Nephron progenitor cell (in vitro differentiated cells): Measurements from ENCODE around the gene TM9SF4.
A peak's percentile ranks its signal among the peaks of the same experiment; 100 is the strongest.

Experiments
- DNase-seq: peaks from one replicate; pipeline ENCODE4 v3.0.0; 2021
- H3K27ac Mint-ChIP-seq: 2 replicates; pipeline ENCODE4 v1.8.0; 2021; ENCODE audit warnings: mild to moderate bottlenecking, moderate library complexity, mixed read lengths
- H3K27me3 Mint-ChIP-seq: 2 replicates; pipeline ENCODE4 v1.8.0; 2021; ENCODE audit warnings: mild to moderate bottlenecking, low read depth, mixed read lengths; ENCODE audit not compliant: poor library complexity
- H3K36me3 Mint-ChIP-seq: 2 replicates; pipeline ENCODE4 v1.8.0; 2021; ENCODE audit warnings: low read depth, mixed read lengths
- H3K4me1 Mint-ChIP-seq: 2 replicates; pipeline ENCODE4 v1.8.0; 2021; ENCODE audit warnings: mixed read lengths
- H3K4me3 Mint-ChIP-seq: 2 replicates; pipeline ENCODE4 v1.8.0; 2021; ENCODE audit warnings: mild to moderate bottlenecking, moderate library complexity, mixed read lengths
- H3K9me3 Mint-ChIP-seq: 2 replicates; pipeline ENCODE4 v1.8.0; 2021; ENCODE audit warnings: mild to moderate bottlenecking, moderate library complexity, mixed read lengths
- TF ChIP-seq, protein P1 (sequence below): fragments of 200-600 bp; sonication (generic); IDR thresholded peaks from 2 replicates; pipeline ENCODE4 v1.5.0; 2021; ENCODE audit warnings: antibody characterized with exemption

The TM9SF4 gene

GRCh38 chr20:32199006-32199405 is 89.5 kb downstream of the TM9SF4 start:
- TF ChIP-seq, protein P1, sequence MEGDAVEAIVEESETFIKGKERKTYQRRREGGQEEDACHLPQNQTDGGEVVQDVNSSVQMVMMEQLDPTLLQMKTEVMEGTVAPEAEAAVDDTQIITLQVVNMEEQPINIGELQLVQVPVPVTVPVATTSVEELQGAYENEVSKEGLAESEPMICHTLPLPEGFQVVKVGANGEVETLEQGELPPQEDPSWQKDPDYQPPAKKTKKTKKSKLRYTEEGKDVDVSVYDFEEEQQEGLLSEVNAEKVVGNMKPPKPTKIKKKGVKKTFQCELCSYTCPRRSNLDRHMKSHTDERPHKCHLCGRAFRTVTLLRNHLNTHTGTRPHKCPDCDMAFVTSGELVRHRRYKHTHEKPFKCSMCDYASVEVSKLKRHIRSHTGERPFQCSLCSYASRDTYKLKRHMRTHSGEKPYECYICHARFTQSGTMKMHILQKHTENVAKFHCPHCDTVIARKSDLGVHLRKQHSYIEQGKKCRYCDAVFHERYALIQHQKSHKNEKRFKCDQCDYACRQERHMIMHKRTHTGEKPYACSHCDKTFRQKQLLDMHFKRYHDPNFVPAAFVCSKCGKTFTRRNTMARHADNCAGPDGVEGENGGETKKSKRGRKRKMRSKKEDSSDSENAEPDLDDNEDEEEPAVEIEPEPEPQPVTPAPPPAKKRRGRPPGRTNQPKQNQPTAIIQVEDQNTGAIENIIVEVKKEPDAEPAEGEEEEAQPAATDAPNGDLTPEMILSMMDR: no peak
- Mint-ChIP-seq H3K36me3 (peaks cover 71% of the 10 kb centered on the region), H3K27ac (peak overlapping the region; percentile 66), H3K4me1 (peaks cover 41% of the 10 kb centered on the region), H3K27me3 (peaks cover 6% of the 10 kb centered on the region), H3K4me3 (no peak overlapping the region), H3K9me3 (no peaks in the 10 kb centered on the region)
- DNase-seq: no peak

DNA sequence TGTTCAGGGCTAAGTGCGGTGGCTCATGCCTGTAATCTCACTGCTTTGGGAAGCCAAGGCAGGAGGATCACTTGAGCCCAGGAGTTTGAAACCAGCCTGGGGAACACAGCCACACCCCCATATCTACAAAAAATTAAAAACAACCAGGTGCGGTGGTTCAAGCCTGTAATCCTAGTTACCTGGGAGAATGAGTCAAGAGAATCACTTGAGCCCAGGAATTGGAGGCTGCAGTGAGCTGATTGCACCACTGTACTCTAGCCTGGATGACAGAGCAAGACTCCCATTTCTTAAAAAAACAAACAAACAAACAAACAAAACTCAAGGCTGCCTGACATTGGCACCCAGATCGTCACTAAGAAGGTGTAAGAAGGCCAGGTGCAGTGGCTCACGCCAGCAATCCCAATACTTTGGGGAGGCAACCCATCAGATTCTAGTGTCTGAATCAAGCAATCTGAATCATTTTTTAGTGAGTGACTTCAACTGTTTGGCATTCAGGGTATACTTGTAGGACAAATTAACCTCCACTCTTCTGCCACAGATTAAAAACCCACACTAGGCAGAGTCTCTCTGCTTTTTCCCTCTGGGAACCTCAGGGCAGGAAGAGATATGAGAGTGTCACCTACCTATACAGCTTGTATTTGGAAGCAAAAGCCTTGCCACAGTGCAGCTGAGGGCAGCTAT is 91.9 kb downstream of the TM9SF4 start:
- H3K27ac Mint-ChIP-seq: peak overlapping the region; percentile 89

DNA sequence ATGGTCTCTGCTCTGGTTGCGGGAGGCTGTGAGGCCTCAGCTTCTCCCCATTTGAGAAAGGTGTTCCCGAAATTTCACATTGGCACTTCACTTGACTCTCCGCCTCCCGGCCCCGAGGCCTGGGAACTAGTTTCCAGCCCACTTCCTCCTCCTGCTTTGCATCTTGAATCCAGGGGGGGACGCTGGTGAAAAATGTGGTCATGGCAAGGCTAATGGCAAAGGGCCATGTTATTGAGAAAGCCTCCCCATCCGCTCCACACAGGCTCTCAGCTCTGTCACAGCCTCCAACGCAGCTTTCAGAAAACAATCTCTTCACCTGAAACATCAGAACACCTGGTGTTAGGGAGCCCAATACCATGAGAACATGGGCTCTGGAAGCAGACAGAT is 92.5 kb downstream of the TM9SF4 start:
- no peaks in the 10 kb centered on the region for H3K9me3 Mint-ChIP-seq
- H3K4me3 Mint-ChIP-seq: no peak overlapping the region
- TF ChIP-seq, protein P1: no peak
- peaks cover 52% of the 10 kb centered on the region for H3K4me1 Mint-ChIP-seq
- H3K27me3 Mint-ChIP-seq: peaks cover 2% of the 10 kb centered on the region
- no peak for DNase-seq
- peaks cover 48% of the 10 kb centered on the region for H3K36me3 Mint-ChIP-seq
- no peak overlapping the region for H3K27ac Mint-ChIP-seq

More for the DNA sequence above, 91.9 kb downstream of the TM9SF4 start:
- H3K9me3 Mint-ChIP-seq: no peaks in the 10 kb centered on the region
- H3K36me3 Mint-ChIP-seq: peaks cover 51% of the 10 kb centered on the region
- H3K4me1 Mint-ChIP-seq: peaks cover 46% of the 10 kb centered on the region
- TF ChIP-seq, protein P1: no peak
- no peak overlapping the region for H3K4me3 Mint-ChIP-seq
- DNase-seq: no peak
- H3K27me3 Mint-ChIP-seq: no peaks in the 10 kb centered on the region

- H3K9me3 Mint-ChIP-seq: no peaks in the 10 kb centered on the region
- H3K4me1 Mint-ChIP-seq: peaks cover 60% of the 10 kb centered on the region
- peak overlapping the region; percentile 76 for H3K27ac Mint-ChIP-seq
- H3K36me3 Mint-ChIP-seq: peaks cover 37% of the 10 kb centered on the region
- peaks cover 2% of the 10 kb centered on the region for H3K27me3 Mint-ChIP-seq
- peak overlapping the region; percentile 100 for H3K4me3 Mint-ChIP-seq
- TF ChIP-seq, protein P1: no peak
- no peak for DNase-seq
Measured at GRCh38 chr20:32203356-32204204, 94.1 kb downstream of the TM9SF4 start.

- Mint-ChIP-seq H3K36me3 (peaks cover 31% of the 10 kb centered on the region), H3K4me1 (peaks cover 69% of the 10 kb centered on the region), H3K4me3 (peak overlapping the region; percentile 100), H3K27me3 (peaks cover 2% of the 10 kb centered on the region), H3K27ac (peak overlapping the region; percentile 90), H3K9me3 (no peaks in the 10 kb centered on the region)
- DNase-seq: no peak
- TF ChIP-seq, protein P1: no peak
Measured at GRCh38 chr20:32204205-32205109, 94.9 kb downstream of the TM9SF4 start.
